Activated CD8-positive, alpha-beta T cell treated with anti-CD3 and anti-CD28 coated beads for 36 hours (primary cell): ENCODE results near the gene BEGAIN. TPM values are rescaled to one million over a fixed set of nuclear protein-coding genes. Genes with fewer than 3 reads are reported as not detected.

Source experiments
- ATAC-seq: fragments of 200-7000 bp; cut with Tn5 transposase; one replicate; pipeline ENCODE4 v1.10.0; 2021; ENCODE audit warnings: mild to moderate bottlenecking, moderate library complexity
- CTCF ChIA-PET: fragments of 350-600 bp; sonication (Branson Sonifier 250); formaldehyde crosslinking; loops from one replicate; lab custom pipeline; 2021; ENCODE audit warnings: antibody characterized with exemption; lab: Charles Lee
- POLR2A ChIA-PET: fragments of 350-600 bp; sonication (Branson Sonifier 250); formaldehyde crosslinking; loops from one replicate; lab custom pipeline; 2021; ENCODE audit warnings: antibody characterized with exemption; lab: Charles Lee
- DNase-seq: peaks from one replicate; pipeline ENCODE4 v3.0.0-alpha.2; 2020
- H3K27ac Mint-ChIP-seq: one replicate; pipeline ENCODE4 v1.8.0; 2021; ENCODE audit warnings: mild to moderate bottlenecking, mixed read lengths
- H3K27me3 Mint-ChIP-seq: one replicate; pipeline ENCODE4 v1.8.0; 2021; ENCODE audit warnings: mixed read lengths
- H3K36me3 Mint-ChIP-seq: one replicate; pipeline ENCODE4 v1.8.0; 2021; ENCODE audit warnings: low read depth, mixed read lengths
- H3K4me1 Mint-ChIP-seq: one replicate; pipeline ENCODE4 v1.8.0; 2021; ENCODE audit warnings: low read depth, mixed read lengths
- H3K4me3 Mint-ChIP-seq: one replicate; pipeline ENCODE4 v1.8.0; 2021; ENCODE audit warnings: mild to moderate bottlenecking, moderate library complexity, mixed read lengths
- H3K9me3 Mint-ChIP-seq: one replicate; pipeline ENCODE4 v1.8.0; 2021; ENCODE audit warnings: mixed read lengths
- intact Hi-C: fragments of 100-400 bp; cut with micrococcal nuclease; formaldehyde crosslinking; loops from one replicate; pipeline ENCODE4 v1.10.0; 2022
- total RNA-seq, 2 experiments: library from RNA; stranded (reverse); gene quantifications; one replicate each; pipeline ENCODE4 v1.2.3, GENCODE V29; 2021
- TF ChIP-seq, protein P1 (sequence below): fragments of 200-600 bp; IDR thresholded peaks from one replicate; pipeline ENCODE4 v1.8.0; 2022; ENCODE audit warnings: antibody characterized with exemption, mild to moderate bottlenecking

Gene BEGAIN
- total RNA-seq, 2 experiments from 2014 or later, result 5.5 to 6.0 TPM

DNA sequence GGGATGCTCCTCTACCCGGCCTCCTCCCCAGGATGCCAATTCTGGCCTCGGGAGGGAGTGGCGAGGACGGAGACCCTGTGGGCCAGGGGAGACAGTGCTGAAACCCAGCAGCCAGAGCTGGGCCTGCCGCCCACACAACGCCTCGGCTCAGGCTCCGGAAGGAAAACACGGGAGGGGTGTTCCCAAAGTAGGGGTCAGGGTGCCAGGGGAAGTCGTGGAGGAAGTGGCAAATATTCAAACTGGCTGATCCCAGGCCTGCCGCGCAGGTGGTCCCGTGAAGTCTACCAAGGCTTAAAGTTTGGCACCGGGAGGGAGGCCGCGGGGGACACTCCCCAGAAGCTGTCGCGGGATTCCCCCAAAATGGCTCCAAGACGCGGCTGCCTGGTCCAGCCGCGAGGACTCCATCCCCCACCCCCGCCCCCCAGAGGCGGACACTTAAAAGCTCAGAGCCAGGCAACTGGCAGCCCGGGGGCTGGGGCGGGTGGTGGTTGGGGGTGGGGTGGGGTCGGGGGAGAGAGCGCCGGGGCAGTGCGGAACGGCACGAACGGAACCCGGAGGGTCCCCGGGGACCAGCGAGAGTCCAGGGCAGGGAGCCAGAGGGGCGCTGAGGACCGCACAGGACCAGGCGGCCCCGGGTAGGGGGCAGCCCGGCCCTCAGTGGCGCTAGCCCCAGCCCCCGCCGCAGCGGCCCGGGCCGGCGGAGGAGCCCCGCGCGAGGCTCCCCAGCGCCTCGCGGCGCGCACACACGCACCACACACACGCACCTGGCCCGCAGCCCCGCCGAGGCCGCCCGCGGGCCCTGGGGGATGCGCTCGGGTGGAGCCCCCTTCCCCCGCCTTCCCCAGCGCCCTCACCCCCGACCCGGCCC lies 20.0 kb downstream of the BEGAIN start:
- Mint-ChIP-seq H3K27ac (no peak overlapping the region), H3K36me3 (no peaks in the 10 kb centered on the region), H3K4me3 (peak overlapping the region; percentile 35), H3K4me1 (peaks cover 4% of the 10 kb centered on the region), H3K27me3 (peaks cover 17% of the 10 kb centered on the region), H3K9me3 (no peaks in the 10 kb centered on the region)
- TF ChIP-seq, protein P1, sequence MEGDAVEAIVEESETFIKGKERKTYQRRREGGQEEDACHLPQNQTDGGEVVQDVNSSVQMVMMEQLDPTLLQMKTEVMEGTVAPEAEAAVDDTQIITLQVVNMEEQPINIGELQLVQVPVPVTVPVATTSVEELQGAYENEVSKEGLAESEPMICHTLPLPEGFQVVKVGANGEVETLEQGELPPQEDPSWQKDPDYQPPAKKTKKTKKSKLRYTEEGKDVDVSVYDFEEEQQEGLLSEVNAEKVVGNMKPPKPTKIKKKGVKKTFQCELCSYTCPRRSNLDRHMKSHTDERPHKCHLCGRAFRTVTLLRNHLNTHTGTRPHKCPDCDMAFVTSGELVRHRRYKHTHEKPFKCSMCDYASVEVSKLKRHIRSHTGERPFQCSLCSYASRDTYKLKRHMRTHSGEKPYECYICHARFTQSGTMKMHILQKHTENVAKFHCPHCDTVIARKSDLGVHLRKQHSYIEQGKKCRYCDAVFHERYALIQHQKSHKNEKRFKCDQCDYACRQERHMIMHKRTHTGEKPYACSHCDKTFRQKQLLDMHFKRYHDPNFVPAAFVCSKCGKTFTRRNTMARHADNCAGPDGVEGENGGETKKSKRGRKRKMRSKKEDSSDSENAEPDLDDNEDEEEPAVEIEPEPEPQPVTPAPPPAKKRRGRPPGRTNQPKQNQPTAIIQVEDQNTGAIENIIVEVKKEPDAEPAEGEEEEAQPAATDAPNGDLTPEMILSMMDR, result no peak
- DNase-seq (no peak), ATAC-seq (peak; percentile 45)
- intact Hi-C loops, result no loop called here
- ChIA-PET CTCF (no interaction called here), POLR2A (no interaction called here)

- ChIA-PET CTCF (no interaction called here), POLR2A (interaction anchor here (0.7 kb wide), 1 partner anchor 85 kb away, joined by 4 read pairs; no protein-coding TSS in a partner anchor)
- intact Hi-C loops, result no loop called here
- Mint-ChIP-seq H3K9me3 (no peaks in the 10 kb centered on the region), H3K36me3 (no peaks in the 10 kb centered on the region), H3K27me3 (peaks cover 17% of the 10 kb centered on the region), H3K27ac (no peak overlapping the region), H3K4me1 (peaks cover 4% of the 10 kb centered on the region), H3K4me3 (no peak overlapping the region)
- TF ChIP-seq, protein P1, result no peak
- DNase-seq (no peak), ATAC-seq (no peak)
Measured at GRCh38 chr14:100566586-100566985, 20.6 kb downstream of the BEGAIN start.

DNA sequence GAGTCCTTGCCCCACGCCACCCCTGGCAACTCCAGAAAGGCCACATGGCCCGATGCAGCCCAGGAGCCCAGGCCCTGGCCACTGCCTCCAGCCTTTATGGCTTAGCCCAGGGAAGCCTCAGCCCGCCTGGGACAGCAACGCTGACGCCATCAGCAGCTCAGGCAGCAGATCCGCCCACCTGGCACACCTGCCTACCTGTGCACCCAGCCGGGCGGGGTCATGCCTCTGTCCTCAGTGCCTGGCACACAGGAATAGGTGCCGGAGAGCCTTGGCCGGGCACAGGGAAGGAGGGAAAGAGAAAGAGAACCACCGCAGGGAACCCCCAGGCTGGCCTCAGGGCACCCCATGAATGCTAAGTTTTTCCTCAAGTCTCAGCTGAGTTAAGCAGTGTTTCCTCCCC lies 21.1 kb downstream of the BEGAIN start:
- intact Hi-C loops, result no loop called here
- Mint-ChIP-seq H3K36me3 (no peaks in the 10 kb centered on the region), H3K27ac (no peak overlapping the region), H3K4me3 (no peak overlapping the region), H3K27me3 (peaks cover 17% of the 10 kb centered on the region), H3K4me1 (peaks cover 4% of the 10 kb centered on the region), H3K9me3 (no peaks in the 10 kb centered on the region)
- DNase-seq (no peak), ATAC-seq (no peak)
- ChIA-PET CTCF (no interaction called here), POLR2A (interaction anchor here (0.7 kb wide), 1 partner anchor 85 kb away, joined by 4 read pairs; no protein-coding TSS in a partner anchor)
- TF ChIP-seq, protein P1, result no peak

- H3K4me3 Mint-ChIP-seq, result no peak overlapping the region
- CTCF ChIA-PET, result no interaction called here
- no peak for ATAC-seq
- H3K27me3 Mint-ChIP-seq, result peaks cover 14% of the 10 kb centered on the region
- POLR2A ChIA-PET, result no interaction called here
- no peaks in the 10 kb centered on the region for H3K9me3 Mint-ChIP-seq
- TF ChIP-seq, protein P1, result no peak
- H3K4me1 Mint-ChIP-seq, result peaks cover 4% of the 10 kb centered on the region
- intact Hi-C loops, result no loop called here
- H3K27ac Mint-ChIP-seq, result no peak overlapping the region
- no peak for DNase-seq
- H3K36me3 Mint-ChIP-seq, result no peaks in the 10 kb centered on the region
Measured at GRCh38 chr14:100565650-100566049, 21.6 kb downstream of the BEGAIN start.

- Mint-ChIP-seq H3K4me1 (peaks cover 4% of the 10 kb centered on the region), H3K27me3 (peaks cover 10% of the 10 kb centered on the region), H3K27ac (no peak overlapping the region), H3K9me3 (no peaks in the 10 kb centered on the region), H3K4me3 (no peak overlapping the region), H3K36me3 (no peaks in the 10 kb centered on the region)
- TF ChIP-seq, protein P1, result no peak
- intact Hi-C loops, result no loop called here
- ChIA-PET POLR2A (no interaction called here), CTCF (no interaction called here)
- DNase-seq, result no peak
- ATAC-seq, result no peak
Measured at GRCh38 chr14:100564512-100564911, 22.7 kb downstream of the BEGAIN start.
